A549 (cell line): ENCODE measurements around the gene FGFR2. TPM values are rescaled to one million over a fixed set of nuclear protein-coding genes. Genes with fewer than 3 reads are reported as not detected.

Experiments
- ATAC-seq, 2 experiments: fragments of 200-7000 bp in 1 of 2; fragments of >200 bp in 1 of 2; cut with Nextera tagmentation in 1 of 2; cut with Tn5 transposase in 1 of 2; 3 replicates each; pipeline versions ENCODE4 v1.8.0 to v1.9.1; 2018 to 2020; ENCODE audit warnings: mild to moderate bottlenecking in 1 of 2, moderate library complexity in 1 of 2
- CTCF ChIA-PET: fragments of 300-600 bp; sonication (Branson Sonifier 250); formaldehyde crosslinking; extraction: SDS; loops from one replicate; lab custom pipeline; 2021; ENCODE audit warnings: antibody characterized with exemption, inconsistent platforms; lab: Yijun Ruan, JAX
- POLR2A ChIA-PET: fragments of 350-600 bp; formaldehyde crosslinking; extraction: SDS; loops from one replicate; lab custom pipeline; 2021; ENCODE audit warnings: antibody characterized with exemption, inconsistent platforms; lab: Yijun Ruan, JAX
- DNase-seq, 2 experiments: peaks; one replicate each; pipeline versions ENCODE4 v3.0.0 to v3.0.0-alpha.2; 2011 to 2016; ENCODE audit warnings: low read depth in 1 of 2, low spot score in 1 of 2
- FAIRE-seq: peaks from 2 replicates; lab custom pipeline; 2011; peaks lifted over from hg19 to GRCh38; lab: Jason Lieb, UNC
- H3K27ac ChIP-seq, 2 experiments: fragments of >200 bp; sonication (Bioruptor Twin); formaldehyde crosslinking; 3 replicates each; pipeline ENCODE4 v1.5.1; 2016 to 2017
- H3K4me1 ChIP-seq: fragments of >200 bp; sonication (Bioruptor Twin); formaldehyde crosslinking; 3 replicates; pipeline ENCODE4 v1.6.1; 2016
- H3K4me2 ChIP-seq: fragments of >200 bp; sonication (Bioruptor Twin); formaldehyde crosslinking; 3 replicates; pipeline ENCODE4 v1.6.1; 2016
- H3K4me3 ChIP-seq: fragments of >200 bp; sonication (Bioruptor Twin); formaldehyde crosslinking; 3 replicates; pipeline ENCODE4 v1.5.1; 2016
- H3K9me3 ChIP-seq: fragments of >200 bp; sonication (Bioruptor Twin); formaldehyde crosslinking; 3 replicates; pipeline ENCODE4 v1.6.1; 2016
- BHLHE40 ChIP-seq: IDR thresholded peaks from 2 replicates; pipeline ENCODE4 v1.6.1; 2012; ENCODE audit warnings: low read depth, low read length, inconsistent platforms
- CBX2 ChIP-seq: fragments of 200-600 bp; sonication (generic); IDR thresholded peaks from 2 replicates; pipeline ENCODE4 v1.6.1; 2016; ENCODE audit warnings: low read depth, mild to moderate bottlenecking, borderline replicate concordance
- CHD2 ChIP-seq: fragments of 150-350 bp; IDR thresholded peaks from 2 replicates; pipeline ENCODE4 v1.6.1; 2014; ENCODE audit warnings: low read length; ENCODE audit not compliant: partially characterized antibody
- EHF ChIP-seq: fragments of 250-450 bp; sonication (Bioruptor Pico); IDR thresholded peaks from 2 replicates; pipeline ENCODE4 v1.5.0; 2020; ENCODE audit warnings: mild to moderate bottlenecking
- ESRRA ChIP-seq: fragments of 150-350 bp; IDR thresholded peaks from 2 replicates; pipeline ENCODE4 v1.6.1; 2014; ENCODE audit warnings: mild to moderate bottlenecking, low read length, borderline replicate concordance
- FOSB ChIP-seq: fragments of 250-450 bp; sonication (Bioruptor Pico); IDR thresholded peaks from 2 replicates; pipeline ENCODE4 v1.5.0; 2020; ENCODE audit warnings: mild to moderate bottlenecking, moderate library complexity
- GATA3 ChIP-seq: IDR thresholded peaks from 2 replicates; pipeline ENCODE4 v1.6.1; 2012; ENCODE audit warnings: borderline replicate concordance
- HDAC2 ChIP-seq: fragments of 200-600 bp; sonication (generic); IDR thresholded peaks from 2 replicates; pipeline ENCODE4 v1.6.1; 2016
- HOXB13 ChIP-seq: fragments of 250-450 bp; sonication (Bioruptor Pico); IDR thresholded peaks from 2 replicates; pipeline ENCODE4 v1.5.0; 2020; ENCODE audit warnings: low read depth, mild to moderate bottlenecking, moderate library complexity
- MAFK ChIP-seq: fragments of 450-650 bp; IDR thresholded peaks from 2 replicates; pipeline ENCODE4 v1.6.1; 2014; ENCODE audit not compliant: partially characterized antibody
- MAZ ChIP-seq: fragments of 150-350 bp; IDR thresholded peaks from 2 replicates; pipeline ENCODE4 v1.6.1; 2014; ENCODE audit warnings: antibody characterized with exemption, low read depth, low read length, borderline replicate concordance
- NFE2L2 ChIP-seq: fragments of 150-350 bp; conservative IDR thresholded peaks from 2 replicates; pipeline ENCODE4 v1.6.1; 2014; ENCODE audit warnings: low read length
- PHF8 ChIP-seq: fragments of 200-600 bp; sonication (generic); IDR thresholded peaks from 2 replicates; pipeline ENCODE4 v1.6.1; 2016; ENCODE audit warnings: low read depth, mild to moderate bottlenecking, antibody characterized with exemption, moderate library complexity, borderline replicate concordance
- POLR2A ChIP-seq: IDR thresholded peaks from 2 replicates; pipeline ENCODE4 v1.6.1; 2012; ENCODE audit warnings: mild to moderate bottlenecking, low read length
- POLR2AphosphoS2 ChIP-seq: conservative IDR thresholded peaks from 2 replicates; pipeline ENCODE4 v1.6.1; 2012; ENCODE audit warnings: low read length, improper control_type of control experiment, inconsistent platforms
- RAD21 ChIP-seq, 2 experiments: fragments of >200 bp in 1 of 2; sonication (Bioruptor Twin) in 1 of 2; formaldehyde crosslinking in 1 of 2; IDR thresholded peaks in 1 of 2; conservative IDR thresholded peaks in 1 of 2; 2 replicates in 1 of 2; 3 replicates in 1 of 2; pipeline ENCODE4 v1.6.1; 2012 to 2018; ENCODE audit warnings: inconsistent platforms in 1 of 2
- RCOR1 ChIP-seq: fragments of 150-350 bp; IDR thresholded peaks from 2 replicates; pipeline ENCODE4 v1.6.1; 2014; ENCODE audit warnings: antibody characterized with exemption, low read length, low read depth
- SMC3 ChIP-seq: fragments of >200 bp; sonication (Bioruptor Twin); formaldehyde crosslinking; IDR thresholded peaks from 3 replicates; pipeline ENCODE4 v1.6.1; 2018; ENCODE audit warnings: inconsistent platforms
- TP53 ChIP-seq: fragments of 250-450 bp; sonication (Bioruptor Pico); IDR thresholded peaks from 2 replicates; pipeline ENCODE4 v1.5.0; 2021; ENCODE audit warnings: mild to moderate bottlenecking, moderate library complexity
- ZFP36 ChIP-seq: fragments of 450-650 bp; IDR thresholded peaks from 2 replicates; pipeline ENCODE4 v1.6.1; 2014; ENCODE audit warnings: borderline replicate concordance; ENCODE audit not compliant: partially characterized antibody
- ZSCAN20 ChIP-seq: fragments of 250-450 bp; sonication (Bioruptor Pico); IDR thresholded peaks from 2 replicates; pipeline ENCODE4 v1.8.0; 2022; ENCODE audit warnings: mild to moderate bottlenecking, moderate library complexity
- WGBS: methylation state at CpG from one replicate; pipeline ENCODE4 v1.1.6; 2017; ENCODE audit errors: missing lambda C conversion rate; 5-methylcytosine and 5-hydroxymethylcytosine counted together
- polyA minus RNA-seq: library from RNA; depleted of rRNA, polyadenylated mRNA; stranded (reverse); fragments of >200 nt; gene quantifications from 2 replicates; pipeline ENCODE4 v1.2.3, GENCODE V29; 2011; rRNA and poly(A)+ RNA removed
- polyA plus RNA-seq, 4 experiments: library from polyadenylated mRNA; depleted of rRNA in 3 of 4; stranded (reverse); fragments of >200 nt; fragmentation: RNase III in 1 of 4; extraction: RNeasy Plus Mini Kit Qiagen cat#74134 plus additional on column Dnase treatment in 1 of 4; gene quantifications; 2 replicates in 3 of 4; 3 replicates in 1 of 4; pipeline ENCODE4 v1.2.3, GENCODE V29; 2011 to 2017
- TF ChIP-seq, protein P1 (sequence below): IDR thresholded peaks from 2 replicates; pipeline ENCODE4 v1.6.1; 2012; ENCODE audit warnings: low read depth, borderline replicate concordance
- TF ChIP-seq, protein P2 (sequence below): IDR thresholded peaks from 2 replicates; pipeline ENCODE4 v1.6.1; 2012
- TF ChIP-seq, protein P3 (sequence below): fragments of >200 bp; sonication (Bioruptor Twin); formaldehyde crosslinking; IDR thresholded peaks from 2 replicates; pipeline ENCODE4 v1.6.1; 2016
- TF ChIP-seq, protein P4 (sequence below): fragments of 250-450 bp; sonication (Bioruptor Pico); IDR thresholded peaks from 2 replicates; pipeline ENCODE4 v1.5.0; 2020; ENCODE audit warnings: low read depth, mild to moderate bottlenecking, moderate library complexity

The FGFR2 gene
- 0.16 and 0.25 TPM in 2 replicates for polyA plus RNA-seq (2011; rRNA removed)
- 0.09 and 0.13 TPM in 2 replicates for polyA plus RNA-seq (2012; cell fraction: cytosol; rRNA removed)
- 0.10 and 0.23 TPM in 2 replicates for polyA plus RNA-seq (2012; cell fraction: nucleus; rRNA removed)
- polyA plus RNA-seq (2017; fragmentation: RNase III; extraction: RNeasy Plus Mini Kit Qiagen cat#74134 plus additional on column Dnase treatment), result 0.09 to 0.22 TPM (median 0.21 TPM) in 3 replicates
- 0.39 and 0.41 TPM in 2 replicates for polyA minus RNA-seq

DNA sequence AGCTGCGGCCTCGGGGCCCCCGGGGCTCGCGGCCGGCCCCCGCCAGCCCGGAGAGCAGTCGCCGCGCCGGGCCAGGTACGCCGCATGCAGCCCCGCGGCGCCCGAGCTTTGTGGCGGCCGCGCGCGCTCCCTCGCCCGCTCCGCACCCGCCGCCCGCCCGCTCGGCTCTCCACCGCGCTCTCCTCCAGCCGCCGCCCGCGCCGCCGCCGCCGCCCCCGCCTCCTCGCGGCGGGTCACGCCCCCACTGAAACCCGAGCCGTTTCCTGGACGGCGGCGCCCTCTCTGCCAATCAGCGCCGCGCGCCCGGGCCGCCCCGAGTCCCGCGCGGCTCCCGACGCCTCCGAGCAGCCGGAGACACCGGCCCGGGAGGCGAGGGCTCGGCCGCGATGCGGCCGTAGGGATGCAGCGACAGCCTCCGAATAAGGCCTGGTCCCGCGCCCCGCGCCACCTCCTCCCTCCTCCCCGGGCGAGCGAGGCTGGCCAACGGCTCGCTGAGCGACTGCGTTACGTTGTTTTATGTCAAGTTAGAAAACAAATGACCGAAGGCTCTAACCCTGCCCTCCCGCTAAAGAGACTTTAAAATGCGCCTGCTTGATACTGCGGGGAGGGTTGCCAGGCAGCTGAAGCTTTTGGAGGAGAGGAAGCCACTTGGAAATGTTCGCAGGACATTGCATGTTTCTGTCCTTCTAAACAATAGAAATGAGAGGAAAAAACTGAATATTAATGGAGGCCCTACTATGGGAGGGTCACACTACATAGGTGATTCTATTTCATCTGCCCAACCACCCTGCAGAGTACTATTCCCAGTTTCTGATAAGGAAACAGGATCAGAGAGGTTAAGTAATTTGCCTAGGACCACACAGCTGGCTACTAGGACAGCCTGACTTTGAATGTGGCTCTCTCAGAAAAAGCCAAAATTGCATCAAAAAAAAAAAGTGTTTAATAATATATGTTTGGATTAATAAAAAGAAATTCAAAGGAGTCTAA lies at the start of gene FGFR2:
Gene FGFR2 (minus strand): TSS at position 182 of the 987 bp plus-strand sequence. CDS start 4,627 bp downstream, outside the sequence.
- Histone ChIP-seq H3K4me2 (peak within 1 kb of the TSS; percentile 99), H3K27ac (peak within 1 kb of the TSS in 1 of 2 experiments; percentile 66; a peak in 4 of 6 replicates), H3K4me3 (peak within 1 kb of the TSS; percentile 54), H3K9me3 (no peaks in the 10 kb centered on the region), H3K4me1 (peaks cover 14% of the 10 kb centered on the region; the same call in 2 of the 3 replicates)
- ATAC-seq (peak; percentile 92 to 97), FAIRE-seq (no peak), DNase-seq (peak; percentile 64 to 82)
- TF ChIP-seq, protein P1, sequence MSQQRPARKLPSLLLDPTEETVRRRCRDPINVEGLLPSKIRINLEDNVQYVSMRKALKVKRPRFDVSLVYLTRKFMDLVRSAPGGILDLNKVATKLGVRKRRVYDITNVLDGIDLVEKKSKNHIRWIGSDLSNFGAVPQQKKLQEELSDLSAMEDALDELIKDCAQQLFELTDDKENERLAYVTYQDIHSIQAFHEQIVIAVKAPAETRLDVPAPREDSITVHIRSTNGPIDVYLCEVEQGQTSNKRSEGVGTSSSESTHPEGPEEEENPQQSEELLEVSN, result peak; percentile 92
- TF ChIP-seq, protein P2, sequence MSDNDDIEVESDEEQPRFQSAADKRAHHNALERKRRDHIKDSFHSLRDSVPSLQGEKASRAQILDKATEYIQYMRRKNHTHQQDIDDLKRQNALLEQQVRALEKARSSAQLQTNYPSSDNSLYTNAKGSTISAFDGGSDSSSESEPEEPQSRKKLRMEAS, result peak; percentile 71
- TF ChIP-seq ZFP36 (peak; percentile 24), GATA3 (no peak), ESRRA (no peak)
- ChIA-PET CTCF (interaction anchor here (0.7 to 2.7 kb wide), 2 partner anchors 10 to 363 kb away, joined by 3 to 15 read pairs; no protein-coding TSS in a partner anchor), POLR2A (no interaction called here)
- WGBS, result 4% methylated on average over 25 of the region's 92 CpGs

DNA sequence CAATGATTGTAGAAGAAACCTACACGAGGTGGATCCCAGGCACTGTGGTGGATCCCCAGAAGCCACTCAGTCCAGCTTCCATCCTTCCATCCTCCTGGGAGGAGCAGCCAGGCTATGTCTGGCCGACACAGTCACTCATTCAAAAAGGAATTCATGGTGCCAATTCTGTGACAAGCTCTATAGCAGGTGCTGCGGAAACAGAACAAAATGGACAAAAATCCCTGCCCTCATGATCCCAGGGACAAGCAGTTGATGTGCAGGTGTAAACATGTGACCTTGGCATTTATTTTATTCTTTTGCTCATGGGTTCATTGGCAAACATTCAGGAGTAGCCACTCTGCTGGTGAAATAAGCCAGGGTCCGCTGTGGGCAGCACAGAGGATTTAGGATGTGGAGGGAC lies 49.2 kb upstream of the FGFR2 start:
- no peak for DNase-seq
- FAIRE-seq, result no peak
- no peak for TF ChIP-seq POLR2AphosphoS2
- TF ChIP-seq POLR2A, result no peak
- TF ChIP-seq SMC3, result no peak
- no peak for TF ChIP-seq PHF8
- TF ChIP-seq CHD2, result no peak
- no peak for TF ChIP-seq RAD21 (conservative IDR thresholded peaks at IDR 0.05 in 1 of 2, IDR thresholded peaks at IDR 0.05 in 1 of 2)
- TF ChIP-seq FOSB, result no peak
- no peak for TF ChIP-seq TP53 (CRISPR knock-in tag)
- TF ChIP-seq MAFK, result no peak
- 41% methylated on average over 4 of the region's 4 CpGs for WGBS
- CTCF ChIA-PET, result no interaction called here
- POLR2A ChIA-PET, result no interaction called here
- Histone ChIP-seq H3K4me1 (no peaks in the 10 kb centered on the region), H3K9me3 (no peaks in the 10 kb centered on the region), H3K27ac (no peak overlapping the region), H3K4me3 (no peak overlapping the region), H3K4me2 (no peak overlapping the region)
- no peak for ATAC-seq

DNA sequence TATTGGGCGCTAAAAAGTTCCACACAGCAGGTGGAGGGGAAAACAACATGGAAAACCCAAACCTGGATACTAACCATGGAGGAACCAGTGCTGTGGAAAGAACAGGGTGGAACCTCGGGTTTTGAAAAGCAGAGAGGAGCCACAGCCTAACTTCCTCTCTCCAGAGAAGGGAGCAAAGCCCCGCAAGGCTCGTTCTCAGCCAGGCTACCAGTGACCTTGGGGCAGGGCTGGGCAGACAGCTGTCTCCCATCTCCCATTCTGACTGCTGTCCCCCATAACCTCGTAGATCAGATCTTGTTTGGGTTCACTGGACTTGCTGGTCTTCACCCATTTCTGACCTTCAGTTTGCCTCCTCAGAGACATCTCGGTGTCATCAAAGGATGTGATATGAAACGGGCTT lies 47.5 kb upstream of the FGFR2 start:
- POLR2A ChIA-PET, result no interaction called here
- no peaks in the 10 kb centered on the region for H3K4me1 ChIP-seq
- no peak overlapping the region for H3K27ac ChIP-seq
- FAIRE-seq, result no peak
- CTCF ChIA-PET, result no interaction called here
- DNase-seq, result no peak
- WGBS, result 34% methylated on average over 7 of the region's 7 CpGs
- peaks cover 3% of the 10 kb centered on the region; the same call in 1 of the 3 replicates for H3K9me3 ChIP-seq
- H3K4me3 ChIP-seq, result no peak overlapping the region
- no peak overlapping the region for H3K4me2 ChIP-seq
- ATAC-seq, result no peak
- TF ChIP-seq HOXB13 (CRISPR knock-in tag) (no peak), RCOR1 (no peak), MAFK (no peak), MAZ (no peak), GATA3 (no peak), ZSCAN20 (CRISPR knock-in tag) (no peak), CBX2 (no peak), BHLHE40 (no peak), HDAC2 (no peak), NFE2L2 (no peak), EHF (CRISPR knock-in tag) (no peak), CHD2 (no peak)
- TF ChIP-seq, protein P3, sequence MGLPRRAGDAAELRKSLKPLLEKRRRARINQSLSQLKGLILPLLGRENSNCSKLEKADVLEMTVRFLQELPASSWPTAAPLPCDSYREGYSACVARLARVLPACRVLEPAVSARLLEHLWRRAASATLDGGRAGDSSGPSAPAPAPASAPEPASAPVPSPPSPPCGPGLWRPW, result no peak
- TF ChIP-seq, protein P1, result no peak
- TF ChIP-seq, protein P4, sequence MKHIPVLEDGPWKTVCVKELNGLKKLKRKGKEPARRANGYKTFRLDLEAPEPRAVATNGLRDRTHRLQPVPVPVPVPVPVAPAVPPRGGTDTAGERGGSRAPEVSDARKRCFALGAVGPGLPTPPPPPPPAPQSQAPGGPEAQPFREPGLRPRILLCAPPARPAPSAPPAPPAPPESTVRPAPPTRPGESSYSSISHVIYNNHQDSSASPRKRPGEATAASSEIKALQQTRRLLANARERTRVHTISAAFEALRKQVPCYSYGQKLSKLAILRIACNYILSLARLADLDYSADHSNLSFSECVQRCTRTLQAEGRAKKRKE (CRISPR knock-in tag), result no peak
- TF ChIP-seq, all 56 proteins: peak for 0
